NCI-H146 (cell line): ENCODE results near the gene DLG2.
"Not testable (repeated sequence)": the region's sequence is repeated elsewhere in the genome, so short reads cannot be mapped to it uniquely, and the experiment has no call there.

Source experiments
- DNase-seq: peaks from one replicate; lab custom pipeline; 2025; lab: John Stamatoyannopoulos, UW

The DLG2 gene

DNA sequence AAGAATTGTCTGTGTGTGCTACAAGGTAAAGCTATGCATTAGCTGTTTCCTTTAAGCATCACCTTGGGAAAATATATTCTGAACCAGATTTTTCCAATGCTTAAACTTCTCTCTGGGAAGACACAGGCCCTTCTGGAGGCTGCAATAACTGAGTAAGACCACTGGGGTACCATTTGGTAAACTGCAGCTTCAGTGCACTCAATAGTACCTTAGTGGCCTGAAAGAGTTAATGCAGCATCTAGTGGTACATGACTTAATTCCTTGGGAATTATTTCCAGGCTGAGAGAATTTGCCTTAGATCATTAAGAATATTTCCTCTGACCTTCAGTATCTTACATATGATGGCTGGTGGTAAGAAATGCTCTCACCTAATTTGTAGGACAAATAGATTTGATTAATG lies 727.4 kb downstream of the DLG2 start:
- no peak for DNase-seq

DNA sequence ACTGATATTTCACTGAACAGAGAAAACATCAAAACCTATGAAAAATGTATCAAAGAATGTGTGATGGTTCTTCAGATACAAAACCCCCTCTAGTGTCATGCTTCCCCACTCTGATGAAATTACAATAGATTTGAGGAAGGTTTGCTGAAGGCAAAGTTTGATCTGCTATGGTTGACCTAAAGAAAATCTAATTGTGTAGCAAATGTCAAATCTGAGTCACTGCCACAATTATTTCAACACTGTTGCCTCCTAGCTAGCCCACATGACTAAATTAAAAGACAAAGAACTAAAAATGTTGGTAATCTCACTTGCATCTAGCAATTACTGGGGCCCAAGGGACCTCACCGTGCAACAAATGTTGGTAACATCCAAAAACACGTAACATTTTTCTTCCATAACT lies 728.0 kb downstream of the DLG2 start:
- no peak for DNase-seq

DNA sequence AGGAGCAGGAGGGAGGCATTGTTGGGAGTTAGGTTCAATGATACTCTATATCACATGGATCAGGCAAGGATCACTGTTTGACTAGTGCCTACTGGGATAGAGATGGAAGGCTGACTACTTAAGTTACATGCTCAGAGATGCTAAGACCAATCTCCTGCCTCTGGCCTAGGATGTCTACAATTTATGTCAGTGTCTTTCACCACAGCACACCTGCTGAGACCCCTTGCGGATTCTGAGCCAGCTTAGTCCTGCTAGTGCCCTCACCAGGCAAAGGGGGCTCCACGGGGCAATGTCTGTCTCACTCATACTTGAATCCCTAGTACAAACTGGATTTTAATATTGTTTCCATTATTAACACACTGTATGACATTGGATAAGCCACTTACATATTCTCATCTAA lies 732.5 kb downstream of the DLG2 start:
- no peak for DNase-seq

DNA sequence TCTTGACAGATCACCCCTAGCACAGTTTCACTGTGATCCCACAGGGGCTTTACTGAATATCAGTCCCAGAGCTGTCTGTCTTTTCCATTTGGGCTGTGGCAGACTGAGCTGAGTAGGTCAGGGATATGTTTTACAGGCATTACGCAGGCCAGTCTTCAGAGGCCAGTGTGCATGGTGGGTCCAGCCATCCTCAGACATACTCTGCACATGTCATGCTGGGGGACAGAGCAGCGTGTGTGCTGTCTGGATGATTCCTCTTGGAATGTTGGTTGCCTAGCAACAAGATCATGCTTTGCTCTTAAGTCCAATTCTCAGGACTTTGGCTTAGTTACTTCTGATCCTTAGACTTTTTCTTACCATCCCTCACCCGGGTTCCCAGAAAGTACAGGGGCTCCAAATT lies 736.5 kb downstream of the DLG2 start:
- no peak for DNase-seq

DNA sequence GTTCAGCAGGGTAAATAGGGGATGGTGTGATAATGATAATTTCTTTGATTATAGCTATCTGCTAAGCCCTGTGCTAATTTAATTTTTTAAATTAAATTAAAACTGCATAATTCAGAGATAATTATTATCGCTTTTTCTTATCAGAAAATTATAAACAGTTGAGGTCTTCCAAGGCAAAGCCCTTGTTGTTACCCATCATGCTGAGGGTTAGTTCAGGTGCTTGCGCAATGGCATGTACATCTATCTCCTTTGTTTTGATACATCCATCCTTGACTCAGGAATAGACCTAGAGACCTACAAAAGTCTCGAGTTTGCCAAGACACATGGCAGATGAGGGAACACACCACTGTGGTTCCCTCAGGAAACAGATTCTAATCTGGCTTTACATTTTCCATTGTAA lies 737.6 kb downstream of the DLG2 start:
- DNase-seq = no peak

DNA sequence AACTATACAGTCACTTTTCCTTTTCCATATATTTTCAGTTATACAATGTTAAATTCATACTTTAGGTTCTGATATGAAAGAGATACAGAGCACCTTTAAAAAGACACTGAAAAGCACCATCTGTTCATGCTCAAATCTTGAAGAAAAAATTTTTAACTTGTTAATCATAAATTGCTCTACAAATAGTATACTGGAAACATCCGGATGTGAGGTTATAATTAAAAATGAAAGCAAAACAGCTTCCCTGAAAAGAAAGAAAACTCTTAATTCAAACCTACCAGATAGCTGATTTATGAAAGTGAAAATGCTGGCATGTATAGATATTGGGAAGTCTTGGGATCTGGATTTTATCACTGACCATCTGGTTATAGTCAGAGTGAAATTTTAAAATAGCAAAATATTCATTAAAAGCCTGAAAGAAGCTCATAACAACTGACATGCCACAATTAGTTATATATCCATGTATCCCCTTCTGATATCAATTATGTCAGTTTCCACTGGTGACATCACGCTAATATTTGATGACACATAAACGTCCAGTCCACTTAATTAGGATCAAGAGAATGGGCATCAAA lies 740.0 kb downstream of the DLG2 start:
- no peak for DNase-seq

DNA sequence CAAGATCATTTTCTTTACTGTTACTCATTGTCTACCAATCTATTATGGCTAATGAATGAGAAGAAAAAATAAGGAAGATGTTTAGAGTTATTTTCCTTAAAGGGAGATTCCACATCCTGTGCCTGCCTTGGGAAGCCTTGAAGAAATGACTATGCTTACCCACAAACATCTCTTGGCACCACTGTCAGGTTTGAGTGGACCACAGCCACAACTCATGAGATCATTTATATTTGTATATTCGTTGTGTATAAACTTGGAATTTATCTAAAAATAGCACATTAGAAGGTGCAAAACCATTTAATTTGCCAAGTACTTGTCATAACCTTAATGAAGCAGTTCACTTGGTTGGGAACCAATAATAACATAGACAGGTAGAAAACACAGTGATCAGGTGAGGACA lies 740.8 kb downstream of the DLG2 start:
- DNase-seq = no peak

DNA sequence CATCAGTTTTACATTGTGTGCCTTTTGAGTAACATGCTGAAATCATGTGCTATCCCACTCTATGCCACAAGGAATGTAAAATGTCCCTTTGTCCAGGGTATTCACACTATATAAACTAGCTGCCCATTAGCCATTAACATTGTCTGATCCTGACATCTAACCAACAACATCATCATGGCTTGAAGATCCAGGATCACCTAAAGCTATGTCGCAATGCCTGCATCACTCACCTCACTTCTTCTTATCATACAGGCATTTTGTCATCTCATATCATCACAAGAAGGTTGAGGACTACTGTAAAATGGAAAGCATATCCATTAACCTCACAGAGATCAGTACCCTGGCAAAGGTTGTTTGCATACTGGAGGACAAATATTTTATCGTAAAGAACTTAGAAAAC lies 742.3 kb downstream of the DLG2 start:
- DNase-seq = no peak

DNA sequence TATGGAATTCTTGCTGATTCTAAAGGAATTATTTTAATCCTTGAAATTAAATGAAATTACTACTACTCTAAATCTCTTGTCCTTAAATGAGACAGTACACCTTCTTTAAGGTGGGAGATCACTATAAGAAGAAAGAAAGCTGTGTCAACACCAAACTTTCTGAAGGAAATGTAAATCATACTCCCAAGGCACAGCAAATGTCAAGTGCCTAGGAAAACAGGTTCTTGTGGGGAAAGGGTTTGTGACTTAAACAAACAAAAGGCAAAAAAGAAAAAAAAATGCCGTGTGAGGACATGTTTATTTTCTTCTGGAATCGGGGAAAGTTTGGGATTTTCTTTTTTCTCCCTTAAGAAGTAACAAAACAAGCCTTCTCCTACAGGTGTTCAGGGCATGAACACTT lies 745.1 kb downstream of the DLG2 start:
- DNase-seq = no peak

DNA sequence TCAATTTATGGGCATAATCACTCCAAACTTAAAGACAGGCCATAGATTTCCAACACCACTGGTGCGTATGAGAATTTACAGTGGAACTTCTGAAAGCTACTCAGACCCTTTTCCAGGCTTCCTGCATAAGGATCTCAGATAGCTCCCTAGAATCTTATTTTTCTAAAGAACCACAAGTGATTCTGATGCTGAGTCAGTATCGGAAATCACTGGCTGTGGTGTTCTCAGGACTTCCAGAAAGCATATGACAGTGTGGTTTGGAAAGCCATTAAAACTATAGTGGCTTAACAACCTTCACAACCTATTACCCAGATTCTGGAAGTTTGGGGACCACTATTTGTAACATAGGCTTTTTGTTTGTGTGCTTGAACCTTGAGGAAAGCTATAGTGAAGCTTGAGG lies 756.0 kb downstream of the DLG2 start:
- no peak for DNase-seq

DNA sequence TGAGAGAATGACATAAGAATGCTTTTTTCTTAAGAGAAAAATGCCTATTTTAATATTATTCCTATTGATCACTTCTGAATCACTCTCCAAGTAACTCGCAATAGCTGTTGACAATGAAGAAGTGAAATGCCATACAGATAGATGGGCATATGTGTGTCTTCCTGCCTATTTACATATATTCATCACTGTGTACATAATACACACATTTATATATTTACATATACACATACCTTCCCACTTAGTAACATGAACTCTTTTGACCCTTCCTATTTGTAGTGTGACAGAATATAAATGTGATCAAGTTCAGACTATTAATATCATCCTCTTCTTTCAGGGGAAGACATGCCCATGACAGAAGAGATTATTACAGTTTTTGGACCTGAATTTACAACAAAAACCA lies 756.7 kb downstream of the DLG2 start:
- no peak for DNase-seq

DNA sequence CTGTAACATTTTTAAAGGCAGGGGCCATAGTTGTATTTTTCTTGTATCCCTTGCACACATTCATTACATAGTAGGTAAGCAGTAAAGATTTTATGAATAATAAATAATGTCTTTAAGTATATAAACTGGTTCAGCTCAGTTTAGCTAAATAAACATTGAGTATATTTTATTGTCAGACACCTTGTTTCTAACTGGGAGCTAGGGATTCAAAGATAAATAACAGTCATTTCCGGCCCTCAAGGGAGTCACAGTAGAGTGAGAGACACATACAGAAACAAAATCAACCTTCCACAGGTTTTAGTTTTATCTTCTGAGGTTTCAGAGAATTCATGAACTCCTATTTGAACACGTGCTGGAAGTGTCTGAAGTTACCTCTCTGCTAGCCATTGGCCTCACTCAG lies 760.2 kb downstream of the DLG2 start:
- DNase-seq = no peak

DNA sequence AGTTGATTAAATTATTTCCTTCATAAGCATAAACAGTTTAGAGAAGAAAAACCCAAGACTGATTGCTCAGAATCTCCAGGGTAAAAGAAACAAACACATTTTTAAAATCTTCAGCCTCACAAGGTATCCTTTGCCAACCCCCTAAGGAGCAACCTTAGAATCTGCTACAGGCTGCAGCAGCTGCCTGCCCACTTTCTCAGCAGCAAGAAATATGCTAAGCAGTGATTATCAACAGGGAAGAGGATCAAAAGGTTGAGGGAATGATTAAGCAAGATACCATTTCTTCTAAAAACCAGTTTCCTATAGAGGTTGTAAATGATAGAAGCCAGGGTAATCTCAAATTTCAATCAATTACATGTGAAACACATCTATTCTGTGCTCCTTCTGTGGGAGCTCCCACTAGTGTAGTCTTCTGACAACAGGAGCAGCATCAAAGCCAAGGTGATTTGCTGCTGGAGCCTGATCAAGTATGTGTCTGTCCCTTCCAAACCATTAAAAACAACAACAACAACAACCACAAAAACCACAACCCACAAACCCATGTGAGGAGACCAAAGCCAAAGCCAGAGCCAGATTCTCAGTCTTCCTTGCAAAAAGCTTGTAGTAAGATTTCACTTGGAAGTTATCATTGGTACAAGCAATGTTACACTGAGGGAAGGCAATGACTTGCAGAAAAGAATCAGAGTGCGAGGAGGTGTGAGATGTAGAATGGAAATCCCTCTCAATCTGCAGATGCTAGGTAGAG lies 761.2 kb downstream of the DLG2 start:
- no peak for DNase-seq

DNA sequence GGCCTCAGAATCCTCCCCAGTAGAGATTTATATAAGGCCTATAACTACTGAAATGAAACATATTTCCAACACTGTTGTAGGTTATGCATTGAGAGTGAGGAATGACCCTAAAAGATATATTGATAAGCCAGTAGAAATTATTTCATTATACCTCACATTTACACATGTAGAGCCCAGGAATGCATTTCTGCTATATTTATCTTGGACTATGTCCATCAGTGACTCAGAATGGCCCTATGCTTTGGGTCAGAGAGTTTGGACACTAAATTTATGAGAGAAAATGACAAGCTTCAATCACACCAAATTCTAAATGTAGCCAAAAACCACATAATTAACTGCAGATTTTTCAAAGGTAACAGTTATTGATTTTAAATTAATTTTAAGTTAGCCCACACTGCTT lies 761.9 kb downstream of the DLG2 start:
- no peak for DNase-seq

DNA sequence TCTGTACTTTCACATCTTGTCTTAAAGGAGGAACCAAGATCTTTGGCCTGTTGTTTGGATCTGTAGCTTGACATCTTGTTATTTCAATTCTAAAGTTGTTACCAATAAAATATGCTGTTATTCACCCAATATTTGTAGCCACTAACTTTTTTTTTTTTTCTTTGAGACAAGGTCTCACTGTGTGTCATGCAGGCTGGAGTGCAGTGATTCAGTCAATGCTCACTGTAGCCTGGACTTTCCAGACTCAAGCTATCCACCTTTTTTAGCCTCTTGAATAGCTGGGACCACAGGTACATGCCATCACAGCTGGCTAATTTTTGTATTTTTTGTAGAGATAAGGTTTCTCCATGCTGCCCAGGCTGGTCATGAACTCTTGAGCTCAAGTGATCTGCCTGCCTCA lies 769.4 kb downstream of the DLG2 start:
- DNase-seq = no peak

DNA sequence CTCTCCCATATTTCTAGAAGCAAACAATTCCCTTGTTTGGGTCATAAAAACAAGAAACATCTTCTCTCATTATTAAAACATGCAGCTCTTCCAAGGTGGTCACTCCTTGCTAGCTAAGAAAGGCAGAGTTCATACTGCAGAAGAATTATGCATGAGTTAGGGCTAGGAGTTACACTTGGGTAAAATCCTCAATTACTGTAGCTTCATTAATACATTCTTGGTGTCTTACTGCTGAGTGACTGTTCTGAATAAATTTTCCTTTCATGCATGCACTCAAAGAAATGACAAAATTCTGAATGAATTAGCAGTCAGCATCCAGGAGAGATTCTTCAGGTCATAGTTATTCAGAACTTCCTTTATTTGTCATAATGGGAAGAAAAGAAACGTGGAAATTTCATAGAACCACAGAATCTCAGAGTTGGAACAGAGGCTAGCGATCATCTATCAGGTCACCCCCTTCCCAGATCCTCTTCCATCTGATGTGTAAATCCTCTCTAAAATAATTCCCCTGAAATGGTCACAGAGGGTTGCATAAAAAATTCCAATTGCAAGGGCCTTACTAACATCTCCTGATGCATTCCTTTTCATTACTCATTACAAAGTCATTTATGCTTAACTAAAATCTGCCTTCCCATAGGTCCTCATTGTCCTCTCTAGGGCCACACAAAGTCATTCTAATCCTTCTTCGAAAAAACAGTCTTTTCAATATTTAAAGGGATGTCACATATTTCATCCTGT lies 771.5 kb downstream of the DLG2 start:
- no peak for DNase-seq

DNA sequence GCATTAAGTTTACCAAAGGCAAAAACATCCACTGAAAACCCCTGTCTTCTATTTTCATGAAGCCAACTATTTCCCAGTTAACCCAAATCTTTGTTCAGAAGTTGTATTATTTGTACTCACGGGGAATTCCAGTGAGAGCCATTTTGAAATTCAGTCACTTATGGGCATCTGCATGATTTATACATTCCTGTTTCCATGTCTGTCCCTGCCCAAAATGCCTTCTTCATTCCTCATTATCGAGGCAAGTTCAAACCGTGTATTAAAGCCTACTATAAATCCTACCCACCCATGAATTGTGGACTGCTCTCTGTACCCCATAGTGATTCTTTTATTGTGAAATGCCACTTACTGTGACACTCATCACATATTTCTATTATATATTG lies 772.7 kb downstream of the DLG2 start:
- DNase-seq = no peak

DNA sequence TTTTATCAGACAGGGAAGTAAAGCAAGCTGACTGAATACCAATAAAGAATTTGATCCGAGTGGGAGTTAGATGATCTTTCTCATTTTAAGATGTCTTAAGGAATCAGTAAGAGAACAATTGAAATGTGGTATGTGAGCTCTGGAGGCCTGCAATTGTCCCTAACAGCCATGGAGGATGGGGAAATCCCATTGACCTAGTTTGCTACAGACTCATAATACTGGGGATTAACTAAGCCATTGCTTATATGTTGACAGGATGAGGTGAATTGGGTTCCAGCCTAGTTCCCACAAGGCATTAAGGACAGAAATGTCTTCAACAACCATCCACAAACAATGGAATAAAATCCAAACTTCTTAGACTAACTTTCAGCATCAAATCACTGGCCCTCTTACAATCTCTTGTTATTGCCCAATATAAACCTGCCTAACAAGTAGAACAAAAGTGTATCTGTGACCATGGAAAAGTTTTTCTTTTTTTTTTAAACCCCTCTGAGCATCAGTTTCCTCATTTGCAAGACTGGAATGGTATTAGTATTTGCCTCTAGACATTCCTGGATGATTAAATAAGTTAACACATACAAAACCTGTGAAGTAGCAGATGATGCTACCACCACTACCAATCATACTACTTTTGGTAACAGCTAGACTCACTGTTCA lies 773.2 kb downstream of the DLG2 start:
- DNase-seq = no peak

DNA sequence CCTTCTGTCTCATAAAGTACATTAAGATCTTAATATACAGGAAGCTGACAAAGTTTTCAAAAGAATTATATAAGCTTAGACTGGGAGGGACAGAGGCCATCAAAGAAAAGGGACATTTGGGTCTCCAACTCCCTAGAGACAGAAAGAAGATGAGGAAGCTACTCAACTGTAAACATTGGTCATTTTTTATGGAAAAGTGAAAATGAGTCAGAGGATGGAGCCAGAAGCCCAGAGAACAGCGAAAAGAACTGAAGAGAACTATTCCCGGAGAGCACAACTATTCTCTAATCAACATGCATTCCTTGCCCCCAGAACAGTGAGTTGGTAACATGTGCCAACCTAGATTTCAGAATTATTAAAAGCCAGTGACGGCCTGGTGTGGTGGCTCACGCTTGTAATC lies 779.3 kb downstream of the DLG2 start:
- no peak for DNase-seq

DNA sequence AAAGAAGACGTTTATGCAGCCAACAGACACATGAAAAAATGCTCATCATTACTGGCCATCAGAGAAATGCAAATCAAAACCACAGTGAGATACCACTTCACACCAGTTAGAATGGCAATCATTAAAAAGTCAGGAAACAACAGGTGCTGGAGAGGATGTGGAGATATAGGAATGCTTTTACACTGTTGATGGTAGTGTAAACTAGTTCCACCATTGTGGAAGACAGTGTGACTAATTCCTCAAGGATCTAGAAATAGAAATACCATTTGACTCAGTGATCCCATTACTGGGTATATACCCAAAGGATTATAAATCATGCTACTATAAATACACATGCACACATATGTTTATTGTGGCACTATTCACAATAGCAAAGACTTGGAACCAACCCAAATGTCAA lies 786.9 kb downstream of the DLG2 start:
- DNase-seq = not testable (repeated sequence)

DNA sequence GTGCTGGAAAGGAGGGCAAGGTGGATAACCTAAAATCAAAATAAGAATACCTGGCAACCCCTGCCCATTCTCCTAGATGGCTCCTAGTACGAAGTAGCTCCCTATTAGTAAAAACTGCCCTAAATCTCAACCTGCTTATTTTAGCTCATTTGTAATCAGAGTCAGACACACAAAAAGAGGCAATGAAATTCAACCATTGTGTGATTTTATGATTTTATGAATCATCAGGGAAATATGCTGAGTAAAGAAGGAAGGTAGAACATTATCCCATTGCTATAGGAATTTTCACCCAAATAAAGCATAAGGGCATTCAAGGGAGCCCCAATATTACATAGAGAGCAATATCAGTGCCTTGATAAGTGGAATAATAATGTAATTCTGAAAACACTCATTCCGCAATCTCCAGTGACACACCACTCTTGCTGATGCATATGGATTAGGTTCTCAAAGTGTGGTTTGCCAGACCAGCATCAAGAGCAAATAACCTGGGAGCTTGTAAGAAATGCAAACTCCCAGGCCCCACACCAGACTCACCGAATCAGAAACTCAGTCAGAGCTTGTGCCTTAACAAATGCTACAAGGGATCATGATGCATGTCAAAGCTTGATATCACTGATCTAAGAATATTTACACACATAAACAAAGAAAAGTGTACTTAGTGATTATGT lies 789.6 kb downstream of the DLG2 start:
- DNase-seq = no peak

DNA sequence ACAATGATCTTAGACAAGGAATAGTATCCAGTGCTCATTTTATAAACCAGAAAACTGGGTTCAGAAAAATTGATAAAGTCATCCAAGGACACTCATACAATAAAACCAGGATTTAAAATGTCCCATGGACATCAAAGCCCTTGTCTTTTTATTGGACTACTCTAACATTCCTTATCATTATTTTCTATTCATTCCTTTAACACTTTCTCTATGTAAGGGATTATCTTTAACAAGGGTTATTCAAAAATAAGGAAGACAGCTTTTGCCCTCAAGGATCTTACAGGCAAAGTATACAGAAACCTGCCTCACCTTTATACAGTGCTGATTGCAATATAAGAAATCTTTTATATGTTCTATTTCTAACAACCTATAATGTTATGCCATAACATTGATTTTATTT lies 790.8 kb downstream of the DLG2 start:
- no peak for DNase-seq
